Measurements from ENCODE around the gene C1orf198. TPM values are rescaled to one million over a fixed set of nuclear protein-coding genes. Genes with fewer than 3 reads are reported as not detected.

C1orf198 gene
- total and polyA plus RNA-seq, 2 of the 4 experiments (the other 2 are of a cell fraction): 67.4 to 76.2 TPM

DNA sequence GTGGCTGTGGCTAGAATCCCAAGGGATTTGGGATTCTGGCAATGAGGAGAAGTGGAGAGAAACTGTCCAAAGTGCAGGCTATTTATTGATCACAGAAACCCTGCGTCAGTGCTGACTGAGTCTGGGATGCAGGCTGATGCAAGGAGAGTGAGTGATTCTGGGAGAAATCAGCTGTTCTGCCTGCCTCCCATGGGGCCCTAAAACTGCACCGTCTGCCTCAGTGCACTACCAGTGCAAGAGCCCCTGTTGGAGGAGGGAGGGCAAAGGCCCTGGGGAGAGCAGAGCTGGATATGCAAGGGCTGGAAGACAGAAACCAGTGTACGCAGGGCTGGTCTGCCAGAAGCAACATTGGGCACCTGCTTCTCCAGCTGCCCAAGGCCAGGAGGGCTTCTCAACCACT lies 42.6 kb downstream of the C1orf198 start:
- Histone ChIP-seq H4K91ac (ENCODE audit: insufficient read depth, low read depth, low read length) (peak overlapping the region; percentile 22; the same call in 1 of the 2 replicates), H2BK15ac (ENCODE audit: low read depth, low read length) (no peak overlapping the region), H4K8ac (ENCODE audit: low read depth in 2 of 2, low read length in 2 of 2) (no peak overlapping the region), H3K56ac (ENCODE audit: extremely low read depth, insufficient read depth, low read length) (no peak overlapping the region), H3K4me2 (ENCODE audit: low read depth, low read length) (no peak overlapping the region), H2AK9ac (replicated peaks; ENCODE audit: low read depth, low read length, poor library complexity) (peak overlapping the region; percentile 49), H3K4ac (ENCODE audit: low read depth, low read length) (no peak overlapping the region), H3K23ac (ENCODE audit: low read depth, low read length) (no peak overlapping the region), H3K9ac (ENCODE audit: low read depth, low read length) (no peak overlapping the region), H4K5ac (ENCODE audit: low read depth, low read length) (no peak overlapping the region), H3K27me3 (ENCODE audit: control insufficient read depth, insufficient read depth, low read length) (no peaks in the 10 kb centered on the region), H3K18ac (ENCODE audit: low read depth, low read length) (no peak overlapping the region; the same call in 1 of the 2 replicates), H3K9me1 (ENCODE audit: insufficient read depth, low read length) (peaks cover 26% of the 10 kb centered on the region; the same call in 1 of the 2 replicates), H3K4me1 (ENCODE audit: control insufficient read depth, insufficient read depth, low read length) (peaks cover 24% of the 10 kb centered on the region), H3K14ac (replicated peaks; ENCODE audit: low read depth, low read length) (peak overlapping the region; percentile 4; the same call in 1 of the 2 replicates), H2BK20ac (ENCODE audit: low read depth, low read length) (no peak overlapping the region), H2AK5ac (ENCODE audit: low read depth, low read length) (peak overlapping the region; percentile 18; the same call in 1 of the 2 replicates), H3K27ac (ENCODE audit: insufficient read depth, low read length) (no peak overlapping the region), H2BK5ac (ENCODE audit: low read depth, low read length, poor library complexity, severe bottlenecking) (no peak overlapping the region), H2BK120ac (ENCODE audit: low read depth, low read length) (no peak overlapping the region), H3K36me3 (ENCODE audit: control insufficient read depth, insufficient read depth, low read length) (no peaks in the 10 kb centered on the region), H3K79me1 (ENCODE audit: low read depth in 1 of 2, low read length in 2 of 2) (no peaks in the 10 kb centered on the region; a peak in 1 of 4 replicates), H2AFZ (replicated peaks; ENCODE audit: low read length, poor library complexity) (no peak overlapping the region), H4K20me1 (ENCODE audit: insufficient read depth, low read length) (peaks cover 5% of the 10 kb centered on the region; the same call in 1 of the 2 replicates), H3K9me3 (ENCODE audit: control insufficient read depth, insufficient read depth, low read length) (no peaks in the 10 kb centered on the region), H3K4me3 (ENCODE audit: insufficient read depth, low read depth, low read length) (no peak overlapping the region)
- TF ChIP-seq BHLHE40 (IDR thresholded peaks at IDR 0.05; ENCODE audit: low read depth, low read length) (no peak), RAD21 (IDR thresholded peaks at IDR 0.05; ENCODE audit: low read length) (no peak), NFE2L2 (IDR thresholded peaks at IDR 0.05; ENCODE audit: low read depth, low read length) (no peak), RCOR1 (IDR thresholded peaks at IDR 0.05; ENCODE audit: insufficient replicate concordance, low read length) (no peak), MXI1 (IDR thresholded peaks at IDR 0.05; ENCODE audit: borderline replicate concordance, low read depth, low read length) (no peak), FOS (IDR thresholded peaks at IDR 0.05; ENCODE audit: low read depth, low read length) (no peak), CTCF (conservative IDR thresholded peaks at IDR 0.05; ENCODE audit: low read depth, low read length) (no peak)
- intact Hi-C loops (cut with micrococcal nuclease): no loop called here
- ChIA-PET CTCF (no interaction called here), POLR2A (ENCODE audit: unreplicated experiment) (no interaction called here)
- 20% methylated on average over 1 of the region's 3 CpGs; no CpG with 5 or more reads in 1 of the 2 experiments for WGBS, 2 experiments (ENCODE audit: extremely low coverage in 2 of 2, insufficient read length in 1 of 2)
- dilution Hi-C loops (cut with HindIII; ENCODE audit: low sequenced_read_pairs, unreplicated experiment): no loop called here
- ATAC-seq (ENCODE audit: low read depth): no peak
- DNase-seq: no peak
- no TSS peak for BruUV-seq (replicated peaks)
- in situ Hi-C loops (cut with MboI; ENCODE audit: low sequenced_read_pairs): no loop called here

All from IMR-90 (cell line).